SHP77 (cell line): Measurements from ENCODE around the gene RPS6KA2.
"Not testable (repeated sequence)": the region's sequence is repeated elsewhere in the genome, so short reads cannot be mapped to it uniquely, and the experiment has no call there.

ENCODE experiments used
- DNase-seq, 2 experiments: peaks; one replicate each; lab custom pipeline; 2025; lab: John Stamatoyannopoulos, UW

RPS6KA2 gene

DNA sequence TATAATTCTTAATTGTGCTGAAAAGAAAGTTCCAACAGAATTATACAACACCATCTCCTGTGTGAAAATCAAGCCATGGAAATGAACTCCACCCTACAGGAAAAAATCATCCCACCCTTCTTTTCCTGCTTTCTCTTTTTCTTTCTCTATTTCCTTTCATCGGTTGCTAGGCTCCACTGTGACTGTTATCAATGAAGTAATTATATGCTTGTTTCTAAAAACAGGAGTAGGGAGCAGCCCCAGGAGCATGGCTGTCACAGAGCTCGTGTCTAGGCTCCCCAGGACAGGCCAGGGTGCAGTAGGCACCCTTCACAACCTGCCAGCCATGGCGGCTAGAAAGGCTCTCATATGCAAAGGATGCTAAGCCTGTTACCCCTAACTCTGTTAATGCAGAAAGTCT, 257.3 kb downstream of the RPS6KA2 start:
- no peak for DNase-seq

DNA sequence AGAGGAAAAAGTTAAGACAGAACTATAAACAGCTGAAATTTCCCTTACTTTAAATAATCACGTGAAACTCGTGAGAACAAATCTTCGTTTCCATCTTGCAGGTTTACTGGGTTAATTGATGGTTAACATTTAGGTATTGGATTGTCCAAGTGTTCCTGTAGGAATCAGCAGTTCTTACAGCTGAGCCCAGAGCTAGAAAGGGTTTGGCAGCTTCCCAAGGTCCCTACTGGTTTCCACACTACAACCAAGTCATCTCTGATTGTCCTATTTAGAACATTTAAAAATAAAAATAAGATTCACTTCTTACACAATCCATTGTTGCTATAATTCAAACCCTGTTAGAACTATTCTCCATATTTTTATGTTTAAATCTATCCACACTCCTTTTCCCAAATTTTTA, 260.1 kb downstream of the RPS6KA2 start:
- no peak for DNase-seq

GRCh38 chr6:166365806-166366205, 261.2 kb downstream of the RPS6KA2 start:
- no peak for DNase-seq

GRCh38 chr6:166365221-166365620, 261.8 kb downstream of the RPS6KA2 start:
- DNase-seq = no peak

DNA sequence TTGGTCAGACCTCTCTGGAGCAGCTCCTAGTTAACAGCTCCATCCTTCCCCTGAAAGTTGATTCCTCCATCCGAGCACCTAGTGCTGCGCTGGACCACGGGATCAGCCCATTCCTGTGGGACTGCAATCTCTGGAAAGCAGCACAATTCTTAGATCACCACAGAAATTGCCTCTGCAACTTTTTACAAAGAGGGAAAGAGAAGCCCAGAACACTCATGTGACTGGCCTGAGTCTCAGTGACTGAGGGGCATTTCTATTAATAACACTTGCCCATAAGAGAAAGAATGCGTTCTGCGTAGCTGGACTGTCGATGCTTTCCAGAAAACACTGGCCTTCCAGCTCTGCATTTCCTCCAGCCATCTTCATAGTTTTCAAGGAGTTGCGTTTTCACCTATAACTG, 262.6 kb downstream of the RPS6KA2 start:
- DNase-seq = no peak

GRCh38 chr6:166362427-166362826, 264.6 kb downstream of the RPS6KA2 start:
- DNase-seq = not testable (repeated sequence)

DNA sequence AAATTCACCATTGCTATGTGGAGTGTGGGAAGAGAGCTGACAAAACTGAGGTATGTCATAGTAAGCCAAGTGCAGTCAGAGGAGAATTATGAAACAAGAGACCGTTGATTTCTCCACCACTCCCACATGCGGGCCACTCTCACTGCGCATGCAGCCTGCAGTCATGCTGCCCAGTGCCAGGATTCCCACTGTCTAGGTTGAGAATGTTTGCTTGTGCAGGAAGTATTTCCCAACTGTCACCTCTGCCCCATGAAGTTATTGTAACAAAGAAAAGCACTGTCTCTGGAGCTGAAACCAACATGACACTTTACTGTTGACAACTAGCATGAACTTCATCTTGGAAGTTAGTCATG, 266.0 kb downstream of the RPS6KA2 start:
- DNase-seq = no peak

GRCh38 chr6:166360243-166361076, 266.6 kb downstream of the RPS6KA2 start:
- DNase-seq = no peak
